Right renal cortex interstitium (tissue), 3 donors: ENCODE measurements around the gene RECQL. TPM values are rescaled to one million over a fixed set of nuclear protein-coding genes. Genes with fewer than 3 reads are reported as not detected.

Experiments used
- DNase-seq, 3 donors: peaks; one replicate each; pipeline ENCODE4 v3.0.0-alpha.2; 2013; ENCODE audit warnings: low read depth in 3 of 3, low spot score in 2 of 3
- polyA plus RNA-seq, 3 donors: library from polyadenylated mRNA; unstranded; fragments of 120-200 nt; gene quantifications; one replicate each; pipeline ENCODE4 v1.2.1, GENCODE V29; 2013; ENCODE audit not compliant: insufficient read length in 3 of 3

The RECQL gene
- 10 to 100 TPM; 33.8 to 38.8 (median 35.0) TPM for polyA plus RNA-seq

DNA sequence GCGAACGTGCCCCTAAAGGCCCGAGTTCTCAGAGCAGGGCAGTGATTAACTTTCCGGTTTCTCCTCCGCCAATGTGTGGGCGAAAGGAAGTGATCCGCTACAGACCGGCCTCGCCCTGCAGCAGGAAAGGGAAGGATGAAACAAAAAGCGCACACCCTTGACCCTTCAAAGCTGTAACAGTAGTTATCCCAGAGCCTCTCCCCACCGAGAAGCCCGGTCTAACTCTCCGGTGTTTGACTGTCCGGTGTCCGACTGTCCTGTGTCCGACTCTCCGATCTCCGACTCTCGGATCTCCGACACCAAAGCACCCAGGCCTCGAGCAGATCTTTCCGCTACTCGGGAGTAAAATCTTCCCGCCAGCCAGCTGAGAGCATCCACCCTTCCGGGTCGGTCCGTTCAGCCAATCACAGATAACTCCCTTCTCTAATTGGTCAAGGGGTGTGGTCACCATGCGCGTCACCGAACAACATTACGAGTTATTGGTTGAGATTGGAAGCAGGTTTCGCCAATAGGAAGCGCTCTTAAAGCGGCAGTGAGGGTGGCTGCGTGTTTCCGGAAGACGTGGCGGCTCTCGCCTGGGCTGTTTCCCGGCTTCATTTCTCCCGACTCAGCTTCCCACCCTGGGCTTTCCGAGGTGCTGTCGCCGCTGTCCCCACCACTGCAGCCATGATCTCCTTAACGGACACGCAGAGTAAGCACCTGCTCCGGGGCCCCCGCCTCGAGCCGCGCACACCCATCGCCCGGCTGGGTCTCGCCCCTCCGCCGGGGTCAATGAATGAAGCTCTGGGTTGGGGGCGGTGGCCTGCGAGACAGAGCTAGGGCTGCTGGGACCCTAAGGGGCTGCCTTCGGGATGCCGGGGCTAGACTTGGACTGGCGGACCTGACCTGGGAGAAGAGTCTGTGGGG is at the start of gene RECQL, which contains the start of gene GOLT1B:
Gene RECQL (minus strand): TSS at position 378 of the 906 bp plus-strand sequence. CDS start 2,065 bp downstream, outside the sequence.
Gene GOLT1B (plus strand): TSS at position 532 of the 906 bp plus-strand sequence. CDS start 135 bp downstream, at position 667.
- peak; percentile 97 to 98 (median 97) for DNase-seq

DNA sequence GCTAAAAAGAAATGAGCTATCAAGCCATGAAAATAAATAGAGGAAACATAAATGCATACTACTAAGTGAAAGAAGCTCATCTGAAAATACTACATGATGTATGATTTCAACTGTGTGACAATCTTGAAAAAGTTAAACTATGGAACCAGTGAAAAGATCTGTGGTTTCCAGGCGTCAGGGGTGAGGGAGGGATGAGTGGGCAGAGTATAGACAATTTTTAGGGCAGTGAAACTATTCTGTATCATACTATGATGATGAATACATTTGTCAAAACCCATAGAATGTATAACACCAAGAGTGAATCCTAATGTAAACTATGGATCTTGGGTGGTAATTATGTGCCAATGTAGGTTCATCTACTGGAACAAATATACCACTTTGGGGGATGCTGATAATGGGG is 46.0 kb upstream of the RECQL start:
- DNase-seq, result no peak

DNA sequence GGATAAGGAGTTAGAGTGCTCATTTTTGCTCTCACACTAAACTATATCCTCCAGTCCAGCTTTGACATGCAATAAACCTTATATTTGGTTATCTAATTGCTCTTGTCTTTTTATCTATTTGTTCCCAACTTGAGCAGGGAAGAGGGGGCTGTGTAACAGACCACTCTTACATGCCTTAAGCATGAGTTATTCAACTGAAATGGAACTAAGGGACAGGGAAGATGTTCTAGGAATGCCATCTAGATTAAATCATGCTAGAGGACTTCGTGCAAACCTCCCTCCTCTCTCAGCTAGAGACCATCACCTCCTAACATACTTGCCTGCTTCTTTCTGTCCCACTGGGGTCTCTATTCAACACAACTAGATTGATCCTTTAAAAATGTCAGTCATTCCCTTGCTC is 45.3 kb upstream of the RECQL start:
- DNase-seq, result no peak

DNA sequence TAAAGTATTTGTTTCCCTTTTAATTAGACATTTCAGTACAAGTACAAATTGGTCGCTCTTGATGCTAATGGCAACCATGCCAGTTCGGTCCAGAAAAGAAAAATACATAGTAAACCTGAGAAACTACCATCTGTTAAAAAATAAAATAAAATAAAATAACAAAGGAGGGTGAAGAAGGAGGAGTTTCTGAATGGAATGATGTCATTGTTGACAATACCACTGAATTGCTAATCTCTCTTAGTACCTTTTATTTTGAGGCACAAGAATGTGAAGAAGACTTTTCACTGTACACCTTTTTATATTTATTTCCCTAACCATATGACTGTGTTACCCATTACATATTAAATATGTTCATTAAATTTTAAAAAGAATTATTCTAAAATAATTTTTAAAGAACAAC is 44.1 kb upstream of the RECQL start:
- no peak for DNase-seq

GRCh38 chr12:21543151-21543550 is 41.7 kb upstream of the RECQL start:
- no peak for DNase-seq

GRCh38 chr12:21542403-21542802 is 41.0 kb upstream of the RECQL start:
- no peak for DNase-seq

DNA sequence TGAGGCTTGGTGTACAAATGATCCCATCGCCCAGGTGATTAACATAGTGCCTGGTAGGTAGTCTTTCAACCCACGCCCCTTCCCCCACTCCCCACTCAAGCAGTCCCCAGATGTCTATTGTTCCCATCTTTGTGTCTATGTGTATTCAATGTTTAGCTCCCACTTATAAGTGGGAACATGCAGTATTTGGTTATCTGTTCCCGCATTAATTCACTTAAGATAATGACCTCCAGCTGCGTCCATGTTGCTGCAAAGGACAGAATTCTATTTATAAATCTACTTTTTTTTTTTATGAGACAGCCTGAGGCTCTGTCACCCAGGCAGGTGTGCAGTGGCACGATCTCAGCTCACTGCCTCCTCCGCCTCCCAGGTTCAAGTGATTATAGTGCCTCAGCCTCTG is 40.3 kb upstream of the RECQL start:
- DNase-seq, result no peak

GRCh38 chr12:21539797-21540196 is 38.4 kb upstream of the RECQL start:
- no peak for DNase-seq

GRCh38 chr12:21538061-21538653 is 36.7 kb upstream of the RECQL start:
- DNase-seq, result no peak

- no peak for DNase-seq
Observed at GRCh38 chr12:21529456-21529855, 28.0 kb upstream of the RECQL start.

DNA sequence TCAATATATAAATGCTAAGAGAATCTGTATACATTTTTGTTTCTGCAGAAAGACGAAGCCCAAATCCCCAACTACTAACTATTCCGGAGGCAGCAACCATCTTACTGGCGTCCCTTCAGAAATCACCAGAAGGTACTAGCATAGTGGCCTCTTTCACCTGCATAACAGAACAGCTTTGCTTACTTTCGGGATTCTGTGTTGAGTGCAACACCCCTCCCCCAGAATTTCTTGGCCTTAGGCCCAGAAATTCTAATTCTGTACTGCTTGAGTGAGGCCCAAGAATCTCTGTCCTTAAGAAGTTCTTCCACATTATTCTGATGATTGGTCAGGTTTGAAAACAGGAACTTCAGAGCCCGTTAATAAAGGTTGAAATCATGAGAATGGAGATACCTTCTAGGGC is 27.5 kb upstream of the RECQL start:
- DNase-seq, result peak in 1 of 3 donors; percentile 51

GRCh38 chr12:21527451-21528180 is 26.2 kb upstream of the RECQL start:
- DNase-seq, result peak in 1 of 3 donors; percentile 30

DNA sequence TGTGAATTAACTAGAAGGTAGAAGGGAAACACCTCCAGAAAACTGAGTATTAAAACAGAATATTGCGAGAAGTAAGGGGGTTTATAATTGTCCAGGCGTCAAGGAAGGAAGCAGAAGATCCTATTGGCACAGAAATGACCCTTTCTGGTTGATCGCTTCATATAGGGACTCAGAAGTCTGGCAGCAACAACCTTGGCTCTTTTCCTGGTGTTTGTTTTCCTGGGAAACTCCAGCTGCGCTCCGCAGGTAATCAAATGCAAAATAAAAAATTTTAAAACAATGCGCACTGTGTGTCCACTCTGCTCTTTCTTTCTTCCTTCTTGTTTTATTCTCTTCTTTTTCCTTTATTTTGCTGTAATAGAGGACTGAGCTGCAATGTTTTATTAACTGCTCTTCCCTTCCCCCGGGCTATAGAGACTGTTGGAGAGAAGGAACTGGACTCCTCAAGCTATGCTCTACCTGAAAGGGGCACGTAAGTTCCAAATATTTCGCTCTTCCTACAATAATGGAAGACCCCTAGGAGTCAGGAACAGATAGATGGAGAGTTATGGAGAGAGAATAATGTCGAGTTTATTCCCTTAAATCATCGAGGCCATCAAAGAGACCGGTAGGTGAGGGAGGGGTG is 25.4 kb upstream of the RECQL start:
- no peak for DNase-seq

- no peak for DNase-seq
Observed at GRCh38 chr12:21526053-21526452, 24.6 kb upstream of the RECQL start, which contains the start of gene SPX. TSS of gene SPX (plus strand) at chr12:21526296. CDS start at chr12:21526473, 177 bp downstream.

- DNase-seq, result no peak
Observed at GRCh38 chr12:21523148-21523547, 21.7 kb upstream of the RECQL start.

GRCh38 chr12:21521541-21521940 is 20.1 kb upstream of the RECQL start:
- no peak for DNase-seq

DNA sequence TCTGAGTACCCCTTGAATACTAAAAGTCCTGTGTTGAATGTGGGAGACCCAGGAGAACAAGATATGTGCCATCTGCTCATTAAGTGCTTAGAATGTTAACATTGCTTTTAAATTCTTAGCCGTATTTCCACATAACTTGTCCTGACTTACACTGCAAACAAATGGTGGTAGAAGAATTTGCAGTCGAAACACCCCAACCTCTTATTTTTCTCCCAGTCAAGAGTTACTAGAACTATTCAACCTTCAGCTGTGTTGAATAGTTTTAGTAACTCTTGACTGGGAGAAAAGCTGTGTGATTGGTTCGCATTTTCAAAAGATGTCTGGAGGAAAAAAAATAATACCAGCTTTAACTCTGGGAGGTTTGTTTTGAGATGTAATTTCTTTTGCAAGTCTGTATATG is 17.0 kb upstream of the RECQL start:
- DNase-seq, result no peak

DNA sequence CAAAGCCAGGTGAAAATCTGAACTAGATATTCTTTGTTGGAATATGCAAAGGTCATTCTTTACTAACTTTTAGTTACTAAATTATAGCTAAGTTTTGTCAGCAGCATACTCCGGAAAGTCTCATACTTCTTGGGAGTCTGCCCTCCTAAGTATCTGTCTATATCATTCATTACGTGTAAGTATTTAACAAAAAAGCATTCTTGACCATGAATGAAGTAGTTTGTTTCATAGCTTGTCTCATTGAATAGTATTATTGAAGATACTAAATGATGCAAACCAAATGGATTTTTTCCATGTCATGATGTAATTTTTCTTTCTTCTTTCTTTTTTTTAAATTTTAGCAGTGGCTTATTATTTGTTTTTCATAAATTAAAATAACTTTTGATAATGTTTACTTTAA is 14.8 kb upstream of the RECQL start:
- no peak for DNase-seq

- DNase-seq, result no peak
Observed at GRCh38 chr12:21509768-21510167, 8.3 kb upstream of the RECQL start.

GRCh38 chr12:21507849-21508248 is 6.4 kb upstream of the RECQL start:
- DNase-seq, result no peak

DNA sequence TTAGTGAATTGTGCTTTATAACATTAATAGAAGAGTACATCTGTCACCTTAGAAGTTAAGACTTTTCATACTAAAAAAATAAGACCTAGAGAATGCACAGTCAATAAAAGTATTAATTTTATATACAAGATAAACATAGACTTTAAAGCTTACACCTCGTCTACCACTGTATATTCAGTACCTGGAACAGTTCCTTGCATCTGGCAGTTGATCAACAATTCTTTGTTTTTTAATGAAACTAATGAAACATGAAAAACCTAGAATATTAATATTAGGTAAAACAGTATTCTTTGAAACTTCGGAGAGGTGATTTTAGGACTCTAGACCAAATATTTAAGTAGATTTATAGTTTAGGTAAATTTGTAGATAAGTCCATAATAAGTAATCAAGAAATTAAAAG is 4.5 kb upstream of the RECQL start:
- DNase-seq, result no peak
